HG03439 (cell line): ENCODE measurements around the gene AMACR.
"Not testable (repeated sequence)": the region's sequence is repeated elsewhere in the genome, so short reads cannot be mapped to it uniquely, and the experiment has no call there.

Experiments used
- ATAC-seq: cut with Tn5 transposase; IDR thresholded peaks from one replicate; pipeline ENCODE4 v1.9.1; 2021; ENCODE audit warnings: mild to moderate bottlenecking, moderate library complexity; ENCODE audit not compliant: unreplicated experiment

AMACR gene

DNA sequence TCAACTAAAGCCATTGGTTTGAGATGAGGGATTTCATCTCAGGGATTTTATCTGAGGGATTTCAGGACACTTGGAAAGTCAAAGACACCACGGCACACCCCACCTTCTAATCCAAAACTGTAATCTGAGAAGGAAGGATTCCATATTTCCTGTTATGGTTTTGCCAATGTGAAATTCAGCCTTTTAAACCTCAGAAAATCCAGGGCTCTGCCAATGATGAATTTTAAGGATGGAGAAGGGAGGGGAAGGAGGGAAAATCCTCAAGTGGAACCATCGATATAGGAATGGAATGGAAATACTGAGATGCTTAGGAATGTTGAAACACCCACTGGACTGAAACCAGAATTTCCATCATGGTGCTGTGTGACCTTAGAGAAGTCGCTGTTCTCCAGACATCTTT lies 29.9 kb upstream of the AMACR start:
- no peak for ATAC-seq

- no peak for ATAC-seq
Measured at GRCh38 chr5:34035756-34036155, 27.9 kb upstream of the AMACR start.

GRCh38 chr5:34034534-34035327 lies 26.9 kb upstream of the AMACR start:
- no peak for ATAC-seq

GRCh38 chr5:34031966-34032365 lies 24.1 kb upstream of the AMACR start:
- ATAC-seq, result no peak

DNA sequence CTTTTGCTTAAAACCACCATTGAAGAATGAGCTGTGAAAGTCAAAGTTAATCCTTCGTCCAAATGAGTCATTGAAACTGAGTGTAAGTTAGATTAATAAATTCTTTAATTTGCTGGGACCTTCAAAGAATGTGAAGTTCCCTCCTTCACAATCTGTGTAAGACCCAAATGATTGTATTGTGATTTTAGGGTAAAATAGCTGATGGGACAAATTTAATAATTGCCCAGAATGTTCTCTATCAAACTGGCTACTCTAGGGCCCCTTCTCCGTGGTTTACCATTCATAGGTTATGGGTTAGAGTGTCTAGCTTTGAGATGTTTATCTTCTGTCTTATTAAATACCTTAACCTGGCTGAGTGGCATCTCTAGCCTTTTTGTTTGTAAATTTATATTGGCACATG lies 23.3 kb upstream of the AMACR start:
- no peak for ATAC-seq

DNA sequence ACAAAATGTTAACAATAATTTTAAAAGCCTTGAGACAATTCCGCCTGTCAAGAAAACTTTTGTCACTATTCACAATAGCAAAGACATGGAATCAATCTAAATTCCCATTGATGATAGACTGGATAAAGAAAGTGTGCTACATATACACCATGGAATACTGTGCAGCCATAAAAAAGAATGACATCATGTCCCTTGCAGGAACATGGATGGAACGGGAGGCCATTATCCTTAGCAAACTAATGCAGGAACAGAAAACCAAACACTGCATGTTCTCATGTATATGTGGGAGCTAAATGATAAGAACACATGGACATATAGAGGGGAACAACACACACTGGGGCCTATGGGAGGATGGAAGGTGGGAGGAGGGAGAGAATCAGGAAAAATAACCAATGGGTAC lies 22.7 kb upstream of the AMACR start:
- ATAC-seq, result not testable (repeated sequence)

GRCh38 chr5:34030048-34030447 lies 22.2 kb upstream of the AMACR start:
- no peak for ATAC-seq

GRCh38 chr5:34028349-34028748 lies 20.5 kb upstream of the AMACR start:
- no peak for ATAC-seq

GRCh38 chr5:34026089-34026761 lies 18.4 kb upstream of the AMACR start:
- ATAC-seq, result no peak

- ATAC-seq, result no peak
Measured at GRCh38 chr5:34022121-34022705, 14.4 kb upstream of the AMACR start.

DNA sequence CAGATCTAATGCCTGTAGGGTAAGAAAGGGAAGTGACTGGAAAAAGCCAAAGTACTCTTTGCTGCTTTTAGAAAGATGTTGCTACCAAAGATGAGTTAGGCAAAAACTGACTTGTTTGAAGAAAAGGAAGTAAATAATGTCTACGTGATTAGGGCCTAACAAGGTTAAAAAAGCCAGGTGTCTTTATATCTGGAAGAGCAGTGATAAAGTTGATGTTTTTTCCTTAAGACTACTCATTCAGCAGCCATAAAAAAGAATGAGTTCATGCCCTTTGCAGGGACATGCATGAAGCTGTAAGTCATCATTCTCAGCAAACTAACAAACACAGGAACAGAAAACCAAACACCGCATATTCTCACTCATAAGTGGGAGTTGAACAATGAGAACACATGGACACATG lies 13.5 kb upstream of the AMACR start:
- ATAC-seq, result no peak

- ATAC-seq, result no peak
Measured at GRCh38 chr5:34020726-34021125, 12.9 kb upstream of the AMACR start.

DNA sequence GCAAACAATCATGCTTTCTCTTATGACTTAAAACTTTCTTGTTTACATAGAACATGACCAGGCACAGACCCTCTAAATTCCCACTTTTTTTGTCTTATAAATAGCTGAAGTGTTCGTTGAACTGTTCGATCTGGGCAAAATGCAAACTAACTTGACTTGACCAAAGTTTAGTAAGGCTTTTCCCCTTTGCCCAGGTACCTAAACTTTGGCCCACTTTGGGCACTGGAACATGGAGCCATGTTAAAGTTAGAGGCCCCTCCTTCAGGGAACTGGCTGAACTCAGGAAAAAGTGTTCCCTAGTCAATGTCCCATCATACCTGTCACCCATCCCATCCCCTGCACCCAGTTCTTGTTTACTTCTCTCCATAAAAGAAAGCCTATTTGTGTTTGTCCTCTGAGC lies 9.4 kb upstream of the AMACR start:
- no peak for ATAC-seq

- no peak for ATAC-seq
Measured at GRCh38 chr5:34016750-34017149, 8.9 kb upstream of the AMACR start.

DNA sequence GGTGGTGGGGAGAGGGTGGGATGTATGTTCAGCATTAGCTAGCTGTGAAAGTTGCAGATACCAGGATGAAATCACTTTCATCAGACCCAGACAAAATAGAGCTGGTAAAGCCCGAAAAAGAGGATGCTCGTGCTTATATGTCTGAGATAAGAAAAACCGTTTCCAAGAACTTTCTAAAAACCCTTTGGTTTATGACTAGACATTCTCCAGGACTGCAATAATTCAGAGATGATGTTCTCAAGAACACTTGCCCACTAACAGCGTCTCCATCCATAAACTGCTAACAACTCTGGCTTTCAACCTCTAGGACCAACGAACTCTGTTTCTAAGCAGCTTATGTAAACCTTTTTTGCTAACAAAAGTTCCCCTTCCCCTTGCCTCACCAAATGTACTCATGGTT lies 8.4 kb upstream of the AMACR start:
- no peak for ATAC-seq

DNA sequence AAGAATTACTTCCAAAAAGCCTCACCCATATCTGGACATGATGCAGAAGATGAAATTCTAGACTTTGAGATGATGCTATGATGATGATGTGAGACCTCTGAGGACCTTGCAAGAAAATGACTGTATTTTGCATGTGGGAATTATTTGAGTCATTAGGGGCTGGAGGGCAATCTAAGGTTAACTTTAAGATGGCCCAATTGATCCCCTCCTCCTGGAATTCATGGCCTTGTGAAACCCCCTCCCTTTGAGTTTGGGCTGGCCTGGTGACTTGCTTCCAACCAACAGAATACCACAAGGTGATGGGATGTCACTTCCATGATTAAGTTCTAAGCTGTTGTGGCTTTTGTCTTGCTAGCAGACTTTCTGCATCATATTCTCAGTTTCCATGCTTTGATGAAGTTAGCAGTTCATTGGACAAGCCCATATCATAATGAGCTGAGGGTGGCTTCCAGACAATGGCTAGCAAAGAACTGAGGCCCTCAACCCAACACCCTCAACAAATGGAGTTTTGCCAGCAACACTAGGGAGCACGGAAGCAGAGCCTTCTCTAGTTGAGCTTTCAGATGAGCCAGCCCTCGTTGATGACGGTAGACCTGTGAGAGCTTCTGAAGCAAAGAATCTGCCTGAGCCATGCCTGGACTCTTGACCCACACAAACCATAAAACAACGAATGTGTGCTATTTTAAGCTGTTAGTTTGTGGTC lies 7.4 kb upstream of the AMACR start:
- ATAC-seq, result no peak

DNA sequence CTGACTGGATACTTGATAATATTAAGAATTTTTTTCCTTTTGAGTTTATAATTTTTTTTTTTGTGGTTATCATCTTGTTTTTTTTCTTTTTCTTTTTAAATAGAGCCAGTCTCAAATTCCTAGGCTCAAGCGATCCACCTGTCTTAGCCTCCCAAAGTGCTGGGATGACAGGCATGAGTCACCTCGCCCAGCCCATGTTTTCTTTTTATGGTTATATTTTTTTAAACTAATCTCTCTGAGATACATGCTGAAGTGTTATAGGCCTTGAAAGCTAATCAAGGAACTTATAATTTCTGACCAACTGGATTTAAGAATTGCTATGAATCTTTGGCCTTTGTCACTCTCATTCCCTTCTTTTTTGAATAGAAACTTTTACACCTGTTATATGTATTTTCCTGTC lies 6.8 kb upstream of the AMACR start:
- no peak for ATAC-seq

GRCh38 chr5:34013547-34013946 lies 5.7 kb upstream of the AMACR start:
- no peak for ATAC-seq

- no peak for ATAC-seq
Measured at GRCh38 chr5:34012791-34013190, 4.9 kb upstream of the AMACR start.

DNA sequence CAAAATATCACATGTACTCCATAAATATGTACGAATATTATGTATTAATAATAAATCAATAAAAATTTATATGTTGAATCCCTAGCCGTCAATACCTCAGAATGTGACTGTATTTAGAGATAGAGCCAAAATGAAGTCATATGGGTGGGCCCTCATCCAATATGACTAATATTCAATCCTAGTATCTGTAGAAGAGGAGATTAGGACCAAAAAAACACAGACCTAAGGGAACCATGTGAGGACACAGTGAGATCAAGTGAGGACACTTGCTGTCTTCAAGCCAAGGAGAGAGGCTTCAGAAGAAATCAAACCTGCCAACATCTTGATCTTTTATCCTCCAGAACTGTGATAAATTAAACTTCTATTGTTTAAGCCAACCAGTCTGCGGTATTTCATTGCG lies 3.7 kb upstream of the AMACR start:
- no peak for ATAC-seq

DNA sequence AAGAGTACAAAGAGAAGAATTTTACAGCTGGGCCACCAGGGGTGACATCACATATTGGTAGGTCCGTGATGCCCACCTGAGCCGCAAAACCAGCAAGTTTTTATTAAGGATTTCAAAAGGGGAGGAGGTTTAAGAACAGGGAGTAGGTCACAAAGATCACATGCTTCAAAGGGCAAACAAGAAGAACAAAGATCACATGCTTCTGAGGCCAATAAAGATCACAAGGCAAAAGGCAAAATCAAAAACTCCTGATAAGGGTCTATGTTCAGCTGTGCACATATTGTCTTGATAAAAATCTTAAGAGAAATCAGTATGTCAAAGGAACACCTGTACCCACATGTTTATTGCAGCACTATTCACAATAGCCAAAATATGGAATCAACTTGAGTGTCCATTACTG lies 2.3 kb upstream of the AMACR start:
- ATAC-seq, result not testable (repeated sequence)

GRCh38 chr5:34009610-34010009 lies 1.8 kb upstream of the AMACR start:
- no peak for ATAC-seq
